Raji (cell line): Measurements from ENCODE around the gene WDR86.

Experiments
- POLR2A ChIP-seq: IDR thresholded peaks from 2 replicates; pipeline ENCODE4 v1.6.1; 2011; ENCODE audit warnings: low read depth, low read length, control low read depth; ENCODE audit not compliant: insufficient read depth

The WDR86 gene

GRCh38 chr7:151447901-151448260 is 38.0 kb upstream of the WDR86 start:
- no peak for TF ChIP-seq POLR2A

- no peak for TF ChIP-seq POLR2A
These were observed 37.5 kb upstream of the WDR86 start for GRCh38 chr7:151447312-151447711.

- TF ChIP-seq POLR2A = no peak
These were observed 36.6 kb upstream of the WDR86 start for GRCh38 chr7:151446412-151446811.

- no peak for TF ChIP-seq POLR2A
These were observed 34.8 kb upstream of the WDR86 start for GRCh38 chr7:151444632-151445031.

- TF ChIP-seq POLR2A = no peak
These were observed 33.1 kb upstream of the WDR86 start for GRCh38 chr7:151442776-151443496.

GRCh38 chr7:151440799-151441445 is 31.1 kb upstream of the WDR86 start:
- TF ChIP-seq POLR2A = no peak

- TF ChIP-seq POLR2A = no peak
These were observed 30.3 kb upstream of the WDR86 start, which contains the start of gene CRYGN for GRCh38 chr7:151439855-151440798. Gene CRYGN (minus strand): TSS chr7:151440141. CDS start chr7:151439917, 224 bp downstream.

GRCh38 chr7:151438864-151439601 is 29.2 kb upstream of the WDR86 start:
- no peak for TF ChIP-seq POLR2A

GRCh38 chr7:151437866-151438516 is 28.2 kb upstream of the WDR86 start:
- no peak for TF ChIP-seq POLR2A

- TF ChIP-seq POLR2A = no peak
These were observed 27.3 kb upstream of the WDR86 start for GRCh38 chr7:151437159-151437553.

GRCh38 chr7:151436446-151437158 is 26.8 kb upstream of the WDR86 start:
- no peak for TF ChIP-seq POLR2A

GRCh38 chr7:151435971-151436370 is 26.1 kb upstream of the WDR86 start:
- TF ChIP-seq POLR2A = no peak

- no peak for TF ChIP-seq POLR2A
These were observed 25.5 kb upstream of the WDR86 start for GRCh38 chr7:151435103-151435916.
